ENCODE measurements around the gene PDCL2.
A peak's percentile ranks its signal among the peaks of the same experiment; 100 is the strongest.
"Not testable (repeated sequence)": the region's sequence is repeated elsewhere in the genome, so short reads cannot be mapped to it uniquely, and the experiment has no call there.

PDCL2 gene

GRCh38 chr4:55592014-55592413 lies at the start of gene PDCL2:
Gene PDCL2 (minus strand): TSS chr4:55592245. CDS start chr4:55592109, 136 bp downstream.
- DNase-seq, result no peak

- DNase-seq, result no peak
These were observed 45.3 kb upstream of the PDCL2 start for GRCh38 chr4:55637272-55637820.

GRCh38 chr4:55636656-55636999 lies 44.6 kb upstream of the PDCL2 start:
- no peak for DNase-seq

GRCh38 chr4:55635741-55636655 lies 44.0 kb upstream of the PDCL2 start, which contains the start of gene NMU:
Gene NMU (minus strand): TSS chr4:55636298. CDS start chr4:55636192, 106 bp downstream.
- DNase-seq, result peak; percentile 62

- DNase-seq, result no peak
These were observed 43.2 kb upstream of the PDCL2 start for GRCh38 chr4:55635282-55635681.

- no peak for DNase-seq
These were observed 42.5 kb upstream of the PDCL2 start for GRCh38 chr4:55634417-55635128.

GRCh38 chr4:55633903-55634302 lies 41.9 kb upstream of the PDCL2 start:
- no peak for DNase-seq

GRCh38 chr4:55625835-55626234 lies 33.8 kb upstream of the PDCL2 start:
- no peak for DNase-seq

GRCh38 chr4:55624063-55624462 lies 32.0 kb upstream of the PDCL2 start:
- not testable (repeated sequence) for DNase-seq

GRCh38 chr4:55618546-55619143 lies 26.6 kb upstream of the PDCL2 start:
- DNase-seq, result no peak

- no peak for DNase-seq
These were observed 25.6 kb upstream of the PDCL2 start for GRCh38 chr4:55617587-55618197.

GRCh38 chr4:55615008-55615407 lies 23.0 kb upstream of the PDCL2 start:
- DNase-seq, result no peak

GRCh38 chr4:55613621-55614020 lies 21.6 kb upstream of the PDCL2 start:
- DNase-seq, result no peak

GRCh38 chr4:55612341-55612740 lies 20.3 kb upstream of the PDCL2 start:
- no peak for DNase-seq

- DNase-seq, result no peak
These were observed 19.5 kb upstream of the PDCL2 start for GRCh38 chr4:55611358-55612059.

GRCh38 chr4:55610381-55610780 lies 18.3 kb upstream of the PDCL2 start:
- no peak for DNase-seq

GRCh38 chr4:55609393-55609866 lies 17.4 kb upstream of the PDCL2 start:
- DNase-seq, result no peak

- DNase-seq, result no peak
These were observed 16.5 kb upstream of the PDCL2 start for GRCh38 chr4:55608591-55608990.

- no peak for DNase-seq
These were observed 13.0 kb upstream of the PDCL2 start for GRCh38 chr4:55604996-55605395.

- no peak for DNase-seq
These were observed 8.6 kb upstream of the PDCL2 start for GRCh38 chr4:55600640-55601039.

- no peak for DNase-seq
These were observed 6.6 kb upstream of the PDCL2 start for GRCh38 chr4:55598641-55599040.

GRCh38 chr4:55588160-55588559 lies 3.9 kb downstream of the PDCL2 start:
- no peak for DNase-seq

All from activated CD8-positive, alpha-beta memory T cell treated with anti-CD3 and anti-CD28 coated beads for 24 hours (primary cell).